ENCODE results near the gene NPRL2. TPM values are rescaled to one million over a fixed set of nuclear protein-coding genes. Genes with fewer than 3 reads are reported as not detected.

NPRL2 gene
- total RNA-seq, 2 experiments from 2014 or later: 41.1 to 43.8 TPM

DNA sequence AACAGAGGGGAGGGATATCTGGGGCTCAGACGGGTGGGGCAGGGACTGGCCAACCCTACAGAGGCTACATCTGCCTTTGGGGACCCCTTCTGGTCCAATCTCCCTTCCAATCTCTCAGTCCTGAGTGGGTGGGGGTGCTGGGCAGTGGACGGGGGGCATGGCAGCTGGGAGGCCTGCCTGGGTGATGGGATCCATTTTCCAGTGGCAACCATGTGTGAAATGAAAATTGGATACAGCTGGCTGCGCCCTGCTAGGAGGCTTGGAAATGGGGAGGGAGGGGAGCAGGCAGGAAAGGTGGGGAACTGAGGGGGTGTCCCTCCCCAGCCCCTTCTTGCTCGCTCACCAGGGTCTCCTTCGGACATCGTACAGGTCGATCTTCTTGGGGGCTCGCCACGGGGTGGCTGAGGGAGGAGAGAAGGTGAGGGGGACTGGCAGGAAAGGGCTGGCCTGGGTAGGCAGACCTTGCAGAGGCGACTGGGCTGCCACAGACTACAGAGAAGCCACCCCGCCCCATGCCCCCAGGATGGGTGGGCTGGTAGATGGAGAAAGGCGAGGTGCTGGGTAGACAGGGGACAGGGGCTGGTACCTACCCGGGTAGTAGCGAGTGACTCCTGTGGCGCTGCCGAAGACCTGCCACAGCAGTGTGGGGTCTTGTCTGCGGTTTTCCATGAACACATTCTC, 30.0 kb upstream of the NPRL2 start:
- Mint-ChIP-seq H3K27me3 (no peaks in the 10 kb centered on the region), H3K4me1 (no peaks in the 10 kb centered on the region), H3K9me3 (no peaks in the 10 kb centered on the region), H3K36me3 (no peaks in the 10 kb centered on the region), H3K27ac (no peak overlapping the region), H3K4me3 (no peak overlapping the region)
- no peak for DNase-seq

DNA sequence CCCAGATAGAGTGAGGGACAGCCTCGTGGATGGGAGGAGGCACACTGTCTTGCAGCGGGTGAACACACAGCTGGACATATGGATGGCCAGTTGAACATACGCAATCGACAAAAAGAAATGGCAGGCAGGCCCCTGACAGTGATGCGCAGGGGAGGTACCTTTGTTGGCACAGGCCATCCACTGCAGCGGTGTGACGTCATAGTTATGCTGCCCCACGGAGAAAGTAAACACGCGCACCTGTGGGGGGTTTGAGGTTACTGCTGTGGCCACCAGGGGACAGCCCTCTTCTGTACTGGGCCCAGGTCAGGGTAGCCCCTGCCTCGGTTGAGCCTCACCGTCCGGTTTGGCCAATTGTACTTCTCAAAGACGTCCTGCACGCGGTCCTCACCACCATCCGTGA, 28.2 kb upstream of the NPRL2 start:
- H3K4me1 Mint-ChIP-seq: no peaks in the 10 kb centered on the region

DNA sequence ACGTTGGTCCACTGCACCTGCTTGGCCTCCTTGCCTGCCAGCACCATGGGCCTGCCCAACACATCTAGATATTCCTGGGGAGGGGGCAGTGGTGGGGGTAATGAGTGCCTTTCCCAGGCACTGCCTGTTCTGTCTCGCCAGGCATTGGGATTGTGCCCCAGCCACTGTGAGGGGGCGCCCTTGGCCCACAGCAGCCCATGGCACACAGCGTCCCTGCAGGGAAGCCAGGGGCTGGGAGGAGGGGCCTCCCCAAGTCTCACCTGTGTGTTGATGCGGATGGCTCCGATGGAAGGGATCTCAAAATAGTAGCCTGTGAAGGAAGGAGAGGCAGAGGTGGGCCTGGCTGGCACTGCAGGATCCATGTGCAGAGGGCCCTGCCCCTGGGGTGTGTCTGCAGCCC, 27.4 kb upstream of the NPRL2 start:
- Mint-ChIP-seq H3K4me1 (peaks cover 2% of the 10 kb centered on the region), H3K9me3 (no peaks in the 10 kb centered on the region), H3K27ac (no peak overlapping the region), H3K27me3 (no peaks in the 10 kb centered on the region), H3K4me3 (no peak overlapping the region), H3K36me3 (no peaks in the 10 kb centered on the region)
- DNase-seq: no peak

More for the DNA sequence above, 28.2 kb upstream of the NPRL2 start:
- Mint-ChIP-seq H3K4me3 (no peak overlapping the region), H3K9me3 (no peaks in the 10 kb centered on the region), H3K27me3 (no peaks in the 10 kb centered on the region), H3K36me3 (no peaks in the 10 kb centered on the region), H3K27ac (no peak overlapping the region)
- DNase-seq: no peak

- Mint-ChIP-seq H3K27ac (no peak overlapping the region), H3K4me1 (peaks cover 7% of the 10 kb centered on the region), H3K36me3 (no peaks in the 10 kb centered on the region), H3K27me3 (no peaks in the 10 kb centered on the region), H3K9me3 (no peaks in the 10 kb centered on the region), H3K4me3 (no peak overlapping the region)
- DNase-seq: no peak
These were observed 24.8 kb upstream of the NPRL2 start for GRCh38 chr3:50375258-50375931.

- H3K4me3 Mint-ChIP-seq: no peak overlapping the region
These were observed 24.0 kb upstream of the NPRL2 start for GRCh38 chr3:50374363-50375257.

DNA sequence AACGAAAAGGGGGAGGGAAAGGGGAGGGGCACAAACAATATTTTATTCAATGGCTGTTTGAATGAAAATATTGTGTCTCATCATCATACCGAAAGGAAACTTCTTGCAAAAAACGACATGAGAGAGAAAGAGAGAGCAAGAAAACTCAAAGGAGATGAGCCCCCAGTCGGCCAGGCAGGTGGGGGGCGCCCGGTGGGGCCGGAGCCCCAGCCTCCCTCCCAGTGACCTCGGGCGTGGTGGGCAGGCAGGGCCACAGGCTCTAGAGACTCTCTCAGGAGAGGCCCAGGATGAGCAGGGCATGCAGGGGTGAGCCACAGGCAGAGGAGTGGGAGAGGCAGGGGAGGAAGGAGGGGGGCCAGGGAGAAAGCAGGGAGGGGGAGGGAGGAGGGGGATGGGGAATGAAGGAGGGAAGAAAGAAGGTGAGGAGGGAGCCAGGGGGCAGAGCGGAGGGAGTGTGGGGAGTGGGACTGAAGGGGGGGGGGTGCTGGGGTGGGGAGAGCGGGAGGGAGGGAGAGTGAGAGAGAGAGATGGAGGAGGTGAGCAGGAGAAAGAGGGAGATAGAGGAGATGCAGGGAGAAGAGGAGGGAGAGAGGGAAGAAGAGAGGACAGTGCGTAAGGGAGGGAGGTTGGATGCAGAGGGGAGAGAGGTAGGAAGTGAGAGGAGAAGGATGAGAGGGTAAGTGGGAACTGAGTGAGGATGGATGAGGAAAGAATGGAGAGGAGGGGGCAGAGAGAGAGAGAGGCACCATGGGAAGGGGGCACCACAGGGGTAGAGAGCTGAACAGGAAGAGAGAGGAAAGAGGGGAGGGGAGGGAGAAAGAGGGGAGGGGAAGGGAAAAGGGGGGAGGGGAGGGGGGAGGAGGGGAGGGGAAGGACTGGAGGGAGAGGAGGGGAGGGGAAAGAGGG, 22.8 kb upstream of the NPRL2 start:
- H3K27ac Mint-ChIP-seq: no peak overlapping the region
- peaks cover 10% of the 10 kb centered on the region for H3K4me1 Mint-ChIP-seq
- no peaks in the 10 kb centered on the region for H3K27me3 Mint-ChIP-seq
- H3K4me3 Mint-ChIP-seq: no peak overlapping the region
- no peaks in the 10 kb centered on the region for H3K36me3 Mint-ChIP-seq
- DNase-seq: no peak
- H3K9me3 Mint-ChIP-seq: no peaks in the 10 kb centered on the region

More at GRCh38 chr3:50374363-50375257, 24.0 kb upstream of the NPRL2 start:
- no peak for DNase-seq
- Mint-ChIP-seq H3K27me3 (no peaks in the 10 kb centered on the region), H3K9me3 (no peaks in the 10 kb centered on the region), H3K27ac (no peak overlapping the region), H3K4me1 (peaks cover 7% of the 10 kb centered on the region), H3K36me3 (no peaks in the 10 kb centered on the region)

DNA sequence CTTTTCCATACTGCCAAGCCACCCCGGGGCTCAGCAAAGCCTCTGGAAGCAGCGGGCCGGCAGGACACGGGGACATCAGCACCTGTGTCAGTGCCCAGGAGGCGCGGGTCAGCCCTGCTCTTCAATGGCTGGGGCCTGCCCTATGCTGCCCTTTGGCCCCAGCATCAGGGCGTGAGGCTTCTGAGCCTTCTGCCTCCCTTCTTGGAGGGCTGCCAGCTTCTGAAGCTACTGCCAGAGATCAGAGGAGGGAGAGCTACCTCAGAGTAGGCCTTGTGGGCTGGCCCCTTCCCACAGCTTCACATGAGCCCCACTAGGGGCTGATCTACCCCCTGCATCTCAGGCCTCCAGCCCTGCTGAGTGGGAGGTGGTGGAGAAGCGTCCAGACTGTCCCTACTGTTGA, 21.8 kb upstream of the NPRL2 start:
- no peaks in the 10 kb centered on the region for H3K9me3 Mint-ChIP-seq
- no peak overlapping the region for H3K27ac Mint-ChIP-seq
- H3K4me1 Mint-ChIP-seq: peaks cover 10% of the 10 kb centered on the region
- no peak overlapping the region for H3K4me3 Mint-ChIP-seq
- no peaks in the 10 kb centered on the region for H3K36me3 Mint-ChIP-seq
- no peak for DNase-seq
- H3K27me3 Mint-ChIP-seq: no peaks in the 10 kb centered on the region

DNA sequence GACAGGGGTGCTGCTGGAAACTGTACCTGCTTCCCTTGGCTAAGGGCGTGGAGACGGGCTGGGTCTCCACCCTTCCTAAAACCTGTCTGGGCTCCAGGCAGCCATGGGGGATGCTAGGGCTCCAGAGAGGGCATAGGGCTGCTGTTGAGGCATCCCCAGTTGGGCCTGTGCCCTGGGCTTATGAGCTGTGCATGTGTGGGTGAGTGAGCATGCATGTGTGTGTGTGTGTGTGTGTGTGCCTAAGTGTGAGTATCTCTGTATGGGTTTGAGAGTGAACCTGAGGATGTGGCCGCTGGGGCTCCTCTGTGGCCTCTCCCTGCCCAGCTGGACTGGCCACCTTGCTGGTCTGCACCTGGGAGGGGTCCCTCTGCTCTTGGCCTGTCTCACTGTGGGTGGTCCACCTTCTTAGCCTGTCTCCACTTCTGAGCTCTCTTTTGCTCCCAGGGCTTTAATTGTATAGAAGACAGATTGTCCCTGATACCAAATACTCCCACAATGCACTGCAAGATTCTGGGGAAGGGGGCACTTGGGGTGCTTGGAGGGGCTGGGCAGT, 20.6 kb upstream of the NPRL2 start:
- H3K4me1 Mint-ChIP-seq: peaks cover 11% of the 10 kb centered on the region
- no peaks in the 10 kb centered on the region for H3K27me3 Mint-ChIP-seq
- no peaks in the 10 kb centered on the region for H3K36me3 Mint-ChIP-seq
- H3K4me3 Mint-ChIP-seq: no peak overlapping the region
- H3K9me3 Mint-ChIP-seq: no peaks in the 10 kb centered on the region
- no peak overlapping the region for H3K27ac Mint-ChIP-seq
- DNase-seq: no peak

DNA sequence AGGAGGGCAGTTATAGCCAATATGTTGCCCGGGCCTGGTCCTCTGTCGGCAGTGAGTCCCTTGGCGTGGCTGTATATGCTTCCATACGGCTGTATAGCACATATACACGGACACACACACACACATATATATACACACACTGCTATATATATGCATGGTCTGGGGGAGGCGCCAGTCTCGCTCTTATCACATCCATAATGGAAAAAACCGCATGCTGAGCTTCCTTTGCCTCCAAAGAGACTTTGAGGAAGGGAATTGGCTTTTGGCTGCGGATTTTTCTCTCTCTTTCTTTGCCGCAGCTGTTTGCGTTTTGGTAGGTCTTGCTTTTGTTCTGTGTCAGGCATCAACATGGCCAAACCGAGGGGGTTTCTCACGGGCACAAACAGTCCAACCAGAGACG, 20.0 kb upstream of the NPRL2 start:
- Mint-ChIP-seq H3K4me1 (peaks cover 17% of the 10 kb centered on the region), H3K27ac (no peak overlapping the region), H3K9me3 (no peaks in the 10 kb centered on the region), H3K27me3 (no peaks in the 10 kb centered on the region), H3K4me3 (no peak overlapping the region), H3K36me3 (no peaks in the 10 kb centered on the region)
- no peak for DNase-seq

DNA sequence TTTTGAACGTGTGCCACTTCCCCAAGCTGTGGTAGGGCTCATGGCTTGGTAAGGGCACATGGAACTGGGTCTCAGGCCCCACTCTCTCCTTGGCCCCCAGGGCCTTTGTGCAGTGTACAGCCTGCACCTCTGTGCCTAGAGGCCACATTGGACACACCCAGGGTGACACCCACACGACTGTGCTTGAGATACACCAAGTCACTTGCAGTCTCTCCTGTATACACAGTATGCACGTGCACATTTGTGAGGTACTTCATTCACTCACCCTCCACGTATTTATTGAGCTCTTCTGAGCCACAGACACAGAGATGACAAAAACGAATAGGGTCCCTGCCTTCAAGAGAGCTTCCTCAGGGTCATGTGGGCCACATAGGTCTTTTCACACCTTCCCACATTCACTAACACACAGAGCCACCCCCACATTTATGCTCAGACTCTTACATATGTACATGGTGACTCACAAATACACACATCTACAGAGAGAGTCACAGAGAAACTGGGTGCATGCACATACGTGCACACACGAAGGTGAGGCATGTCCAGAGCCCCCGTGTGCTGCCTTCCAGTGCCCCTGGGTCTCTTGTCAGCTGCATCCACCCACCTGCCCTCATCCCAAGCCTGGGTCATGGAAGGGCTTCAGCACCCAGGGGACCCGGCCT, 18.6 kb upstream of the NPRL2 start:
- Mint-ChIP-seq H3K9me3 (no peaks in the 10 kb centered on the region), H3K36me3 (no peaks in the 10 kb centered on the region), H3K27me3 (no peaks in the 10 kb centered on the region), H3K27ac (no peak overlapping the region), H3K4me1 (peaks cover 19% of the 10 kb centered on the region), H3K4me3 (no peak overlapping the region)
- DNase-seq: no peak

- no peak for DNase-seq
- H3K27me3 Mint-ChIP-seq: no peaks in the 10 kb centered on the region
- H3K36me3 Mint-ChIP-seq: no peaks in the 10 kb centered on the region
- no peaks in the 10 kb centered on the region for H3K9me3 Mint-ChIP-seq
- peaks cover 11% of the 10 kb centered on the region for H3K4me1 Mint-ChIP-seq
- peak overlapping the region; percentile 81 for H3K4me3 Mint-ChIP-seq
- H3K27ac Mint-ChIP-seq: peak overlapping the region; percentile 78
These were observed 15.3 kb upstream of the NPRL2 start for GRCh38 chr3:50365842-50366220.

DNA sequence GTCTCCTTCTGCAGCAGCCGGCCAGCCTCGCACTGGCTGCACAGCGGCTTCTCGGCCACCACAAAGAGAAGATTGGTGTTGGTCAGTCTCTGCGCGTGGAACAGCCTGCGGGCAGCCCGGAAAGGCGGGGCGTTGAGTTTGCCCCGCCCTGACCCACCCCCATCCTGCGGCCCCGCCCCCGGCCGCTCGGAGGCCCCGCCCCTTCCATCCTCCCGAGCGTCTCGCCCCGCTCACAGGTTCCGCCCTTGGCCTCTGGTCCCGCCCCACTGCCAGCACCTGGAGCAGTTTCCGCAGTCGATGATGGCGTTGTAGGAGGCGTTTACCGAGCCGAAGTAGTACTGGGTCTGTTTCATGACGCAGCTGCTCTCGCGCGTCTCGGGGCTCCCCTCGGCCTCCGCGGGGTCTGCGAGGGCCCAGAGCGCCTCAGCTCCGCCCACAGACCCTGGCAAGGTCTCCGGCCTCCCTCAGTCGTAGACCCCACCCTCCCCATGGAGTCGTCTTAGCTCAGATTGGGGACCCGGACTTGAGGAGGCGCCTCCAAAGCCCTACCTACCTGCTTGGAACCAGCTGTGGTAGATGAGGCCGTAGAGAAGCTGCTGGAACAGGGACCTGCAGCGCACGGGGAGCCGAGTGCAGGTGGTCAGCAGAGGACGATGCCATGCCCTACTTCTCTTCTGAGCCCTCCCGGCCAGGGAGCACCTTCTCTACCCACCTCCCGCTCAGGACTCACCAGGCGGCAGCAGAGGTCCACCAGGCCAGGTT, 14.7 kb upstream of the NPRL2 start:
- Mint-ChIP-seq H3K27ac (peak overlapping the region; percentile 78), H3K27me3 (no peaks in the 10 kb centered on the region), H3K4me1 (peaks cover 11% of the 10 kb centered on the region), H3K4me3 (peak overlapping the region; percentile 81), H3K36me3 (no peaks in the 10 kb centered on the region), H3K9me3 (no peaks in the 10 kb centered on the region)
- DNase-seq: peak; percentile 94

- Mint-ChIP-seq H3K9me3 (no peaks in the 10 kb centered on the region), H3K27me3 (no peaks in the 10 kb centered on the region), H3K36me3 (no peaks in the 10 kb centered on the region), H3K27ac (no peak overlapping the region), H3K4me3 (peak overlapping the region; percentile 81), H3K4me1 (peaks cover 16% of the 10 kb centered on the region)
- no peak for DNase-seq
These were observed 14.1 kb upstream of the NPRL2 start for GRCh38 chr3:50364573-50365079.

Data from activated naive CD8-positive, alpha-beta T cell treated with anti-CD3 and anti-CD28 coated beads for 36 hours (primary cell).